Activated T-cell treated with anti-CD3 and anti-CD28 coated beads, Interleukin-2, amount 50 U/mL, for 24 hours (primary cell): ENCODE results near the gene BAG2.

Source experiments
- DNase-seq: peaks from one replicate; pipeline ENCODE4 v3.0.0-alpha.2; 2020
- H3K27ac Mint-ChIP-seq: 2 replicates; pipeline ENCODE4 v1.8.0; 2020; ENCODE audit warnings: mild to moderate bottlenecking, mixed read lengths
- H3K27me3 Mint-ChIP-seq: 2 replicates; pipeline ENCODE4 v1.8.0; 2020; ENCODE audit warnings: mixed read lengths
- H3K36me3 Mint-ChIP-seq: 2 replicates; pipeline ENCODE4 v1.8.0; 2020; ENCODE audit warnings: low read depth, mixed read lengths
- H3K4me1 Mint-ChIP-seq: 2 replicates; pipeline ENCODE4 v1.8.0; 2020; ENCODE audit warnings: low read depth, mixed read lengths
- H3K4me3 Mint-ChIP-seq: 2 replicates; pipeline ENCODE4 v1.8.0; 2020; ENCODE audit warnings: mild to moderate bottlenecking, moderate library complexity, mixed read lengths
- H3K9me3 Mint-ChIP-seq: 2 replicates; pipeline ENCODE4 v1.8.0; 2020; ENCODE audit warnings: mixed read lengths

BAG2 gene

DNA sequence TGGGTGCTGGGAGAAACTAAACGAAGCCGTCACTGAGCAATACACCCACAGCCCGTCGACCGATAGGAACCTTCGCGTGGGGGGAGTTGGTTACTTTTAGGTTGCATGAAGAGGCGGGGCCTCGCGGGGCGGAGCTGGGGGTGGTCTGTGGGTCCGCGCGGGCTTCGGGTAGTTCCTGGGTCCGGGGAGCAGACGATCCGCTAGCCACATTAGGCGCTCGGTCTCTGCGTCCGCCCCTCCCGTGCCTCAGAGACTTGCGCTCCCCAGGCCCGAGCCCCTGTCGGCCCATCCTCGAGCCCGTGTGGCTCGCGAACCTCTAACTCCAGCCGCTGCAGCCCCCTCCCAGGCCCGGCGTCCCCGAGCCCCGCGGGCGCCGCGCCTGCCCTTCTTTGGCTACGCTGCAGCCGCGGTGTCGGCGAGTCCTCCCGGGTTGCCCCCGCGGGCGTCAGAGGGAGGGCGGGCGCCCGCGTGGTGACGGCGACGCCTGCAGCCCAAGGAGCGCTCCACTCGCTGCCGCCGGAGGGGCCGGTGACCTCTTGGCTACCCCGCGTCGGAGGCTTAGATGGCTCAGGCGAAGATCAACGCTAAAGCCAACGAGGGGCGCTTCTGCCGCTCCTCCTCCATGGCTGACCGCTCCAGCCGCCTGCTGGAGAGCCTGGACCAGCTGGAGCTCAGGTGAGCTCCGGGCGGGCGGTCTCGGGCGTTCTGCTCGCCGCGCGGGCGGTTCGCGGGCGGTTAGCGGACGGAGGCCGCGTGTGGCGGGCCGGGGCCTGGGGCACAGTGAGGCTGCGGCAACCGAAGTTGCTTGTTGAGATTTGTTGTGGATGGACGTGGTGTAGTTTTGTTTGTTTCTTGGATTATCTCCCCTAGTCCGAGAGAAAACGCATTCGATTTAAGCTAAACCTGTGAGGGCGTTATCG lies at the start of gene BAG2:
BAG2 (plus strand) TSS at position 191 of the 920 bp plus-strand sequence; CDS start at position 563, 372 bp downstream.
- peak within 1 kb of the TSS; percentile 89 for H3K4me3 Mint-ChIP-seq
- DNase-seq, result peak; percentile 93
- H3K4me1 Mint-ChIP-seq, result peaks cover 42% of the 10 kb centered on the region
- H3K27ac Mint-ChIP-seq, result peak within 1 kb of the TSS; percentile 95
- no peaks in the 10 kb centered on the region for H3K27me3 Mint-ChIP-seq
- H3K36me3 Mint-ChIP-seq, result peaks cover 48% of the 10 kb centered on the region
- H3K9me3 Mint-ChIP-seq, result no peaks in the 10 kb centered on the region

DNA sequence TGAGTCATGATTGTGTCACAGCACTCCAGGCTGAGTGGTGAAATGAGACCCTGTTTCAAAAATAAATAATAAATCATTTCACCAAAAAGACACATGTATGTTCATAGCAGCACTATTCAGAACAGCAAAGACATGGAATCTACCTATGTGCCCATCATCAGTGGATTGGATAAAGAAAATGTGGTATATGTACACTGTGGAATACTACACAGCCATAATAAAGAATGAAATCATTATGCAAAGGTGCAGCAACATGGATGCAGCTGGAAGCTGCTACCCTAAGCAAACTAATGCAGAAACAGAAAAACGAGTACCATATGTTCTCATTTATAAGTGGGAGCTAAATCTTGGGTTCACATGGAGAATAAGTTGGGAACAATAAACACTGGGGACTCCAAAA lies 49.0 kb upstream of the BAG2 start:
- Mint-ChIP-seq H3K27me3 (no peaks in the 10 kb centered on the region), H3K36me3 (peaks cover 70% of the 10 kb centered on the region), H3K27ac (no peak overlapping the region), H3K4me1 (peaks cover 12% of the 10 kb centered on the region), H3K4me3 (no peak overlapping the region), H3K9me3 (peaks cover 7% of the 10 kb centered on the region)
- DNase-seq, result no peak

DNA sequence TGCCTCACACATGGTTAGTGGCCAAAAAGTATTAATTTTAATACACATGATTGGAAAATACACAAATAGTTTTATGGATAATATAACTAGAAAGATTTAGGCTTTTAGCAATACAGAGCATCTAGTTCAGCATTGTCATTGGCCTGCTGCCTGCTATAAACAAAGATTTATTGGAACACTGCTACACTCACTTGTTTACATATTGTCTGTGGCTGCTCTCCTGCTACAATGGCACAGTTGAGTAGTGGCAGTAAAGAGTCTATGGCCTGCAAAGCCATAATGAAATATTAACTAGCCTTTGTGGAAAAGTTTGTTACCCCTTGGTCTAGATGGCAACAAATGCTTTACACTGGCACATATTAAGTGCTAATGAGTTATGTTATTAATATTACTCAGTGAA lies 44.4 kb upstream of the BAG2 start:
- peaks cover 6% of the 10 kb centered on the region for H3K4me1 Mint-ChIP-seq
- H3K27me3 Mint-ChIP-seq, result no peaks in the 10 kb centered on the region
- H3K4me3 Mint-ChIP-seq, result no peak overlapping the region
- H3K36me3 Mint-ChIP-seq, result peaks cover 64% of the 10 kb centered on the region
- DNase-seq, result no peak
- no peak overlapping the region for H3K27ac Mint-ChIP-seq
- H3K9me3 Mint-ChIP-seq, result no peaks in the 10 kb centered on the region

DNA sequence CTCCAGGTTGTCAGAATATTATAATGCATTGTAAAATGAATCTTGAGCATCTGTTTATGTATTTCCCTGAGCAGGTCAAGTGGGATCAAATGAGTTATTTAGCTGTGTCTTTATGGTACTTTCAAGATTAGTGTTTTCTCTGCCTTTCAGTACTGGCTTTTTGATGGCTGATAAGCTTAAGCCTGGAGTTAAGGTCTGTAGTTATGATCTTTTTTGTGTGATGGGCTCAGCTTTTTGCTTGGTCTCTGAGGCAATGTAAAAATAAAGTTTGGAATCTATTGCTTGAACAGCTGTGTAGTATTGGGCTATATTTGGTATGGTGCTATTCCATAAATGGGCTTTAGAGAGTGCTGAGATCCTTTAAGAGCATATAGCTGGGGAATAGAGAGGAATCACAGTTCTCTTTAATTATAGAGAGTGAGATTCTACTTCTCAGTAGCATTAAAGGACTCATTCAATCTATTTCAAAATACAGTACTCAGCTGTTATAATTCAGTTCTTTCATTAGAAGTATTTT lies 41.4 kb upstream of the BAG2 start:
- Mint-ChIP-seq H3K4me3 (no peak overlapping the region), H3K27me3 (no peaks in the 10 kb centered on the region), H3K36me3 (peaks cover 69% of the 10 kb centered on the region), H3K9me3 (no peaks in the 10 kb centered on the region), H3K27ac (no peak overlapping the region), H3K4me1 (peaks cover 6% of the 10 kb centered on the region)
- no peak for DNase-seq

DNA sequence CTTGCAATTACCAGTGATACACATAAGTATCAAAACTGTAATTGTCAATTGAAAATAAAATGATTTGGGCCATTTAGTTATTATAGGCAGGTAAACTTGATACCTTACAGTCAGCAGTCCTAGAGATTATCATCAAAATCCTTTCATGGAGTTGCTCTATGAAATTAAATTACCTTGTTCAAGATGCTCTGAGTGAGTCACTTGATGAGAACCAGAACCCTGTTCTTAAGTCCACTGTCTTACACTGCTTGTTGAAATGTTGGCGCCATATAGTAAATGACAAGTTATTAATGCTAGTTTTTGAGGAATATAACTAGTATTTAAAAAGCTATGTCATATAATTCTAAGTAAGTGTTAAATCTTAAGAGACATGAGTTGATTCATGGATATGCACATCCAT lies 37.2 kb upstream of the BAG2 start:
- Mint-ChIP-seq H3K27ac (no peak overlapping the region), H3K27me3 (no peaks in the 10 kb centered on the region), H3K4me3 (no peak overlapping the region)

DNA sequence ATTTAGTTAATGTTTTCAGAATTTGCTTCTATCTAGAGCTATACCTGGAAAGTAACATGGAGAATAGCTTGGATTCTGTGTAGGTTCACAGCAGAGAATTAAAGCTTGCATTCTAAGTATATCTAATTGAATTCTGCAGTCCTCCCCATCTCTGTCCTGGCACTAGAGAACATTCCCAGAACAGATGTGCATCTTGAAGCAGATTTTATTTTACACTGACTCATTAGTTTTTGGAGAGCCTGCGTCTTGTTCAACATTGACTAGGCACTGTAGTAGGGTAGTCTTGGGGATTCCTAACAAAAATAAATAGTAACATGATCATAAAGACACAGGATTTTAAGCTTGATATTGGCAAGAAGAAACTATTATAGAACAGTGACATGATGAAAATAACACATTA lies 36.2 kb upstream of the BAG2 start:
- no peak overlapping the region for H3K27ac Mint-ChIP-seq
- H3K9me3 Mint-ChIP-seq, result no peaks in the 10 kb centered on the region
- no peak overlapping the region for H3K4me3 Mint-ChIP-seq
- H3K36me3 Mint-ChIP-seq, result peaks cover 78% of the 10 kb centered on the region
- H3K27me3 Mint-ChIP-seq, result no peaks in the 10 kb centered on the region
- DNase-seq, result no peak
- peaks cover 11% of the 10 kb centered on the region for H3K4me1 Mint-ChIP-seq

More for the DNA sequence above, 37.2 kb upstream of the BAG2 start:
- Mint-ChIP-seq H3K9me3 (no peaks in the 10 kb centered on the region), H3K4me1 (peaks cover 18% of the 10 kb centered on the region), H3K36me3 (peaks cover 78% of the 10 kb centered on the region)
- no peak for DNase-seq

DNA sequence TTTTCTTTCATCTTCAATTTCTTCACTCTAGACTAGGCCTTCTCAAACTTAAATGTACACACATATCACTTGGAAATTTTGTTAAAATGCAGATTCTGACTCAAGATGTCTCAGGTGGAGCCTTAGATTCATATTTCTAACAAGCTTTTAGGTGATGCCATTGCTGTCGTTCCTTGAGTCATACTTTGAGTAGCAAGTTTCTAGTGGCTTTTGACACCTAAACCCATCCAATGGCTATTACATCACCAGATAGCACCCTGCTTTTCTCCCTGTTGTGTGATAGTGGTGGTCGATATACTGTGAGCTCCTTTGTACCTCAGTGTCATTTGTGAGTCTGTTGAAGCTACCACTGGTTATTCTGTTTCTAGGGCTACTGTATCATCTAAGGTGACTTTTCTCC lies 34.8 kb upstream of the BAG2 start:
- H3K4me3 Mint-ChIP-seq, result no peak overlapping the region
- DNase-seq, result no peak
- H3K27ac Mint-ChIP-seq, result peak overlapping the region; percentile 9
- no peaks in the 10 kb centered on the region for H3K9me3 Mint-ChIP-seq
- H3K27me3 Mint-ChIP-seq, result no peaks in the 10 kb centered on the region
- peaks cover 82% of the 10 kb centered on the region for H3K36me3 Mint-ChIP-seq
- peaks cover 11% of the 10 kb centered on the region for H3K4me1 Mint-ChIP-seq

DNA sequence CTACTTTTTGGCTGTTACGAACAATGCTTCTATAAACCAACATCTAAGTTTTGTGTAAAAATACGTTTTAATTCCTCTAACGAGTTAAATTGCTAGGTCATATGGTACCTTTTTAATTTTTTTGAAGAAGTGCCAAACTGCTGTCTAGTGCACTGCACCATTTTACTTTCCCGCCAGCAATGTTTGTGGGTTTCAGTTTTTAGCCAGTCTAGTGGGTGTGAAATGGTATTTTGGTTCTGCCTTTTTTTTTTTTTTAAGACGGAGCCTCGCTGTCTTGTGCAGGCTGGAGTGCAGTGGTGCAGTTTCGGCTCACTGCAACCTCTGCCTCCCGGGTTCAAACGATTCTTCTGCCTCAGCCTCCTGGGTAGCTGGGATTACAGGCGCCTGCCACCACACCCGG lies 34.1 kb upstream of the BAG2 start:
- no peak for DNase-seq
- peaks cover 83% of the 10 kb centered on the region for H3K36me3 Mint-ChIP-seq
- H3K9me3 Mint-ChIP-seq, result no peaks in the 10 kb centered on the region
- H3K4me3 Mint-ChIP-seq, result no peak overlapping the region
- no peaks in the 10 kb centered on the region for H3K27me3 Mint-ChIP-seq
- no peak overlapping the region for H3K27ac Mint-ChIP-seq
- peaks cover 11% of the 10 kb centered on the region for H3K4me1 Mint-ChIP-seq

DNA sequence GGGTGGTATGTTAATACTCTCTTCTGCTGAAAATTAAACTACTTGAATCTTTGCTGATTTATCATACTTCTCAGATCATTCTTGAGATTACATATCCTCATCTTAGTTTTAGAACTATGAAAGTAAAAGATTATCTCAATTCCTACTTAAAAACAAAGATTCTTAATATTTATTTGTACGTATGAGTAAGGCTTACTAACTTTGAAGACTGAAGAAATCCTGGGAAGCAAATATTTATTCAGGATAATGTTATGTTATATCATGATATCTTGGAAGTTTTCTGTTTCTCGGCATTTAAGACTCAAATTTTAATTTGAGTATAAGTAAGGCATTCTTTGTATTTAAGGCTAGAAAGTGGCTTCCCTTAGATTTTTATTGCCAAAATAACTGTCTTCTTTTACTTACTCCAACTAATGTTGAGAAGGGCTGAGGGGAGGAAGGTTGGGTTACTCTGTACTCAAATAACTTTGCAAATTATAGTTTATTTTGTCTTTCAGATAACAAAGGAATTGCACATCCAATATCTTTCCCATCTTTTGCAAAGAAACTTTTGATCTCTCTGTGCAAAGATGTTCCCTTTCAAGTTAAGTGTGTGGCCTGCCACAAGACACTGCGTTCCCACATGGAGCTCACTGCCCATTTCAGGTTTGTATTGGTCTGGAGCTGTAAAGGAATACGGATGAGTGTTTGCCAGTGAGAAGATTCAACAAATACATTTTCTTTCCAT lies 30.5 kb upstream of the BAG2 start:
- no peaks in the 10 kb centered on the region for H3K9me3 Mint-ChIP-seq
- no peak overlapping the region for H3K27ac Mint-ChIP-seq
- peaks cover 18% of the 10 kb centered on the region for H3K4me1 Mint-ChIP-seq
- no peaks in the 10 kb centered on the region for H3K27me3 Mint-ChIP-seq
- H3K4me3 Mint-ChIP-seq, result no peak overlapping the region
- peaks cover 81% of the 10 kb centered on the region for H3K36me3 Mint-ChIP-seq
- no peak for DNase-seq

DNA sequence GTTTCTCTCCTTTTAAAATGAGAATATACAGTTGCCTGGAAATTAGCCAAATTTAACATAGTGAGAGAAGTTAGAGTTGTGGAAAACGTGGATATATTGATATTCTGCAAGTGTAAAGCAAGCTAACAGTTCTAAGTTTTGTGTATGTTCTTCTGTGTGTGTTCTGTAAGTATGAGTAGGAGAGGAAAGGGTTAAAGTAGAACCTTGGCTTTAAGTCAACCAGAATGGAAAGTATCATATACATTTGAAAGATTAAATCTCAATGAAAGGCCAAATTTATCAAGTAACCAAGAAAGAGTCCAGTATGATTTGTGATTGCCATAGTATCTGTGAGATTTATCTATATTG lies 30.0 kb upstream of the BAG2 start:
- peaks cover 81% of the 10 kb centered on the region for H3K36me3 Mint-ChIP-seq
- H3K27me3 Mint-ChIP-seq, result no peaks in the 10 kb centered on the region
- no peak overlapping the region for H3K4me3 Mint-ChIP-seq
- no peaks in the 10 kb centered on the region for H3K9me3 Mint-ChIP-seq
- peaks cover 16% of the 10 kb centered on the region for H3K4me1 Mint-ChIP-seq
- no peak for DNase-seq
- no peak overlapping the region for H3K27ac Mint-ChIP-seq

DNA sequence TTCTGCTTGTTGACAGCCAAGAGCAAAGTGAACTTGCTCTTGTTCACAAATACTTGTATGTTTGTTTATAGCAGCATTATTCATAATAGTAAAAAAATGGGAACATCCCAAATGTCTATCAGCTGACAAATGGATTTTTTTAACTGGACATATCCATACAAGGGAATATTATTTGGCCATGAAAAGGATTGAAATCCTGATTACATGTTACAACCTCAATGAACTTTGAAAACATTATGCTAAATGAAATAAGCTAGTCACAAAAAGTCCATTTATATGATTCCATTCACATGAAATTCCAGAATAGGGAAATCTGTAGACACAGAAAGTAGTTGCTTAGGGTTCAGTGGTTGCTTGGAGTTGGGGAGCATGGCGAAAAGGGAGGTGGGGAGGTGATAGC lies 28.4 kb upstream of the BAG2 start:
- Mint-ChIP-seq H3K4me3 (no peak overlapping the region), H3K27me3 (no peaks in the 10 kb centered on the region), H3K4me1 (peaks cover 24% of the 10 kb centered on the region), H3K27ac (no peak overlapping the region), H3K9me3 (no peaks in the 10 kb centered on the region), H3K36me3 (peaks cover 87% of the 10 kb centered on the region)
- no peak for DNase-seq

DNA sequence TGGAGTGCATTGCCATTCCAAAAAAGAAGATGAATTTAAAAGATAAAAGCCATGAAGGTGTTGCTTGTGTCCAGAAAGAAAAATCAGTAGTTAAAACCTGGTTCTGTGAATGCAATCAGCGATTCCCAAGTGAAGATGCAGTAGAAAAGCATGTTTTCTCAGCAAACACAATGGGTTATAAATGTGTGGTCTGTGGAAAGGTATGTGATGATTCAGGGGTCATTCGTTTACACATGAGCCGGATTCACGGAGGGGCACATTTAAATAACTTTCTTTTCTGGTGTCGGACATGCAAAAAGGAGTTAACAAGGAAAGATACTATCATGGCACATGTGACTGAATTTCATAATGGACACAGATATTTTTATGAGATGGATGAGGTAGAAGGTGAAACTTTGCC lies 24.7 kb upstream of the BAG2 start:
- H3K27me3 Mint-ChIP-seq, result no peaks in the 10 kb centered on the region
- H3K36me3 Mint-ChIP-seq, result peaks cover 82% of the 10 kb centered on the region
- H3K4me3 Mint-ChIP-seq, result peak overlapping the region; percentile 4
- DNase-seq, result no peak
- H3K4me1 Mint-ChIP-seq, result peaks cover 32% of the 10 kb centered on the region
- H3K27ac Mint-ChIP-seq, result peak overlapping the region; percentile 94
- no peaks in the 10 kb centered on the region for H3K9me3 Mint-ChIP-seq

DNA sequence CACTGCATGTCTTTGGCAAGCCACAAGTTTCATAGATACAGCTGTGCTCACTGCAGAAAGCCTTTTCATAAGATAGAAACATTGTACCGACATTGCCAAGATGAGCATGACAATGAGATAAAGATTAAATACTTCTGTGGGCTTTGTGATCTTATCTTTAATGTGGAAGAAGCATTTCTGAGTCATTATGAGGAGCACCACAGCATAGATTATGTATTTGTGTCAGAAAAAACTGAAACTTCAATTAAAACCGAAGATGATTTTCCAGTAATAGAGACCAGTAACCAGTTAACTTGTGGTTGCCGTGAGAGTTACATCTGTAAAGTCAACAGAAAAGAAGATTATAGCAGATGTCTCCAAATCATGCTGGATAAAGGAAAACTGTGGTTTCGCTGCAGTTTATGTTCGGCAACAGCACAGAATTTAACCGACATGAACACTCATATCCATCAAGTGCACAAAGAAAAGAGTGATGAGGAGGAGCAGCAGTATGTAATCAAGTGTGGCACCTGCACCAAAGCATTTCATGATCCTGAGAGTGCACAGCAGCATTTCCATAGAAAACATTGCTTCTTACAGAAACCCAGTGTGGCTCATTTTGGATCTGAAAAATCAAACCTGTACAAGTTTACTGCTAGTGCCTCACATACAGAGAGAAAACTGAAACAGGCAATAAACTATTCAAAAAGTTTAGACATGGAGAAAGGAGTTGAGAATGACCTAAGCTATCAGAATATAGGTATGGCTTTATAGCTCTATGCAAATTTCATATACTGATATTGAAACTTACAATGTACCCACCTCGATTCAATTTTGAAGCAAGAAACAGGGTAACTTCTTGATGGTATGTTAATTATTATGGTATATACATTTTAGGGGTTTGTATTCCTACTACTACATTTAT lies 23.9 kb upstream of the BAG2 start:
- H3K9me3 Mint-ChIP-seq, result no peaks in the 10 kb centered on the region
- no peak for DNase-seq
- H3K4me3 Mint-ChIP-seq, result peak overlapping the region; percentile 20
- H3K4me1 Mint-ChIP-seq, result peaks cover 32% of the 10 kb centered on the region
- peak overlapping the region; percentile 94 for H3K27ac Mint-ChIP-seq
- H3K36me3 Mint-ChIP-seq, result peaks cover 83% of the 10 kb centered on the region
- no peaks in the 10 kb centered on the region for H3K27me3 Mint-ChIP-seq

DNA sequence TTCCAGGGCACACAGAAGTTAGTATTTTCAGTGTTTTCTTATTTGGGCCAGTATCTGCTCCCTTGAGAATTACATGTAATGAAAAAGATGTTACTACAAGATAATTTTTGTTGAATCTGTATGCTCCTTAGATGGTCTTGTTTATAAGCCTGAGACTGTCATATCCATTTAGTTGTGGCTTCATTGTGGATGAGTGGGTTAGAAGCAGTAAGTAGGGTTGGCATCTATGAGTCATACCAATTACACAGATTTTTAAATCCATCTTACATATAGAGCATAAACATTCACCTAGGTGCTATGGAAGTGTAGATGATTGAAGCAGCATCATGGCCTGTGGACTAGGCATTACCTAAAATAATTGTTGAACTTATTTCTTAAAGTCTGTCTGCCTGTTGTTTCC lies 13.5 kb upstream of the BAG2 start:
- Mint-ChIP-seq H3K27me3 (no peaks in the 10 kb centered on the region), H3K9me3 (peaks cover 3% of the 10 kb centered on the region), H3K4me3 (no peak overlapping the region), H3K27ac (no peak overlapping the region), H3K4me1 (peaks cover 10% of the 10 kb centered on the region), H3K36me3 (peaks cover 81% of the 10 kb centered on the region)
- DNase-seq, result no peak
